SK-N-MC (cell line): ENCODE data around the gene SUMO1.

ENCODE experiments used
- DNase-seq: peaks from one replicate; pipeline ENCODE4 v3.0.0-alpha.2; 2011; ENCODE audit warnings: low read depth, low spot score
- H3K27ac ChIP-seq: fragments of 200-600 bp; sonication (generic); 2 replicates; pipeline ENCODE4 v1.5.1; 2016; ENCODE audit warnings: mixed run types
- H3K36me3 ChIP-seq: fragments of 200-600 bp; sonication (generic); 2 replicates; pipeline ENCODE4 v1.6.1; 2017; ENCODE audit warnings: antibody characterized with exemption, low read length, mixed read lengths; ENCODE audit not compliant: insufficient read depth
- H3K4me3 ChIP-seq: fragments of 200-600 bp; sonication (generic); 2 replicates; pipeline ENCODE4 v1.5.1; 2016
- H3K9ac ChIP-seq: fragments of 200-600 bp; sonication (generic); 2 replicates; pipeline ENCODE4 v1.8.0; 2017; ENCODE audit warnings: mixed run types, mixed read lengths; ENCODE audit not compliant: insufficient read length
- H3K9me3 ChIP-seq: fragments of 200-600 bp; sonication (generic); 2 replicates; pipeline ENCODE4 v1.6.1; 2017; ENCODE audit warnings: low read depth, mild to moderate bottlenecking, antibody characterized with exemption, low read length, moderate library complexity, mixed read lengths
- EZH2 ChIP-seq: fragments of 200-600 bp; sonication (generic); IDR thresholded peaks from one replicate; pipeline ENCODE4 v1.6.1; 2017; ENCODE audit warnings: antibody characterized with exemption
- FOXP2 ChIP-seq: optimal IDR thresholded peaks from 2 replicates; pipeline ENCODE3; 2011; ENCODE audit warnings: mild to moderate bottlenecking, moderate library complexity; ENCODE audit not compliant: insufficient read depth; ENCODE audit errors: extremely low read length, control extremely low read depth
- POLR2AphosphoS5 ChIP-seq: IDR thresholded peaks from 2 replicates; pipeline ENCODE4 v1.6.1; 2012; ENCODE audit warnings: mild to moderate bottlenecking, low read depth, low read length, borderline replicate concordance

The SUMO1 gene

DNA sequence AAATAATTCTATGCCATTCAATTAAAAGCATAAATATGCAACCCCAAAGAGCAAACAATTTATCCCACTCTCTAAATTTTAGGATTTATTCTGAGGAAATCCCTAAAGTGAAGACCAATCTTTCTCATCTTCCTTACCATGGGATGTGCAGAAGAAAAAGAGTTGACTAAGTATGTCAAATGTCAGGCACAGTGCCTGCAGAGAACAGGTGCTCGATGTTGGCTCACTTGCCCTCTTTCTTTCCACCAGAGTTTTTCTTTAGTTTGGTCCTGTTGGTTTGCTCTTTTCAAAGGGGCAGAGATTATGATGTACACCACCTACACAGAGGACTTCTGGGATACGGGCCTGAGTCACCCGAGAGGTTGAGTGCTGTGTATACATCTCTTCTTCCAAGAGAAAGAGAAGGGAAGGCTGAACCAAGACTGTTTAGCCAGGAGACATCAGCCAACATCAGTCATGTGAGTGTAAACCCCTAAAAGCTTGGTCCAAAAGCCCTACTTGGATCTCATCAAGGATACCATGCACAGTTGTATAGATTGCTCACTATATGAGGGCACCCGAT, 51.7 kb downstream of the SUMO1 start:
- no peak for TF ChIP-seq POLR2AphosphoS5
- TF ChIP-seq FOXP2 = no peak
- no peak for TF ChIP-seq EZH2
- no peak overlapping the region for H3K4me3 ChIP-seq
- H3K9me3 ChIP-seq = no peaks in the 10 kb centered on the region
- no peak for DNase-seq
- no peak overlapping the region for H3K9ac ChIP-seq
- no peak overlapping the region for H3K27ac ChIP-seq
- H3K36me3 ChIP-seq = no peaks in the 10 kb centered on the region

DNA sequence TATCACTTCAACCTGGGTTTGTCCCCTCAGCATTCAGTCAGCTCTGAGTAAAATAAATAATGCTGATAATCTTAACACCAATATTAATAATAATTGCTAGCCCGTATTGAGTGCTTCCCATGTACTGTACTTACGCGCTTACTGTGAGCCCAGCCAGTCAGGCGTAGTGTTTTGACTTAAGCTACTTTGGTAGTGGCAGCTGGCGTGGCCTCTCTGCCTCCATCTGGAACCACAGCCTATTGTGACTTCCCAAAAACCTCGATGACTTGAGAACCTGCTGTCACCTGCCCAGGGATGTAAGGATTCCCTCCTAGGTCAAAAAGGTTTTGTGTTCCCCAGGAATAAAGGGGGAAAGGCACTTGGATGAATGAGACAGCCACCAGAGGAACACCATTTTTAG, 53.2 kb downstream of the SUMO1 start:
- no peak for TF ChIP-seq POLR2AphosphoS5
- no peak for TF ChIP-seq FOXP2
- TF ChIP-seq EZH2 = no peak
- no peaks in the 10 kb centered on the region for H3K36me3 ChIP-seq
- H3K4me3 ChIP-seq = no peak overlapping the region
- DNase-seq = no peak
- H3K27ac ChIP-seq = no peak overlapping the region
- H3K9ac ChIP-seq = no peak overlapping the region
- H3K9me3 ChIP-seq = no peaks in the 10 kb centered on the region

DNA sequence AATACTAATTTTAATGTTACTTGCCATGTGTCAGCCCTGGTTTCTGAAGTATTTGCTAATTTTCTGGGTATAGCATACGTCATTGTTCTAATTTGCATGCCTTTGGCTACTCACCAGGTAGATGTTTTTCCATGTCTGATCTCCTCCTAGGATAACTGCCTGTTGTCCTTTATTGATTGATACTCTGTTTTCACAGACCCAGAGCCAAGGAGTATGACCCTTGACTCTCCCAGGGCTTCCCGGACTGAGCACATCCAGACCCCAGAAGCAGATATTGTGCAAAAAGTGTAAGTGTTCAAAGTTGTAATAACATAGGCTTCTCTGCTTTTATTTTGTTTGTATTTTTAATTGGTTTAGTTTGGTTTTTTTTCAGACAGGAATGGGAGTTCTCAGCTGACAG, 53.8 kb downstream of the SUMO1 start:
- TF ChIP-seq EZH2 (no peak), FOXP2 (no peak), POLR2AphosphoS5 (no peak)
- Histone ChIP-seq H3K9ac (no peak overlapping the region), H3K9me3 (no peaks in the 10 kb centered on the region), H3K4me3 (no peak overlapping the region), H3K36me3 (no peaks in the 10 kb centered on the region), H3K27ac (no peak overlapping the region)
- no peak for DNase-seq

DNA sequence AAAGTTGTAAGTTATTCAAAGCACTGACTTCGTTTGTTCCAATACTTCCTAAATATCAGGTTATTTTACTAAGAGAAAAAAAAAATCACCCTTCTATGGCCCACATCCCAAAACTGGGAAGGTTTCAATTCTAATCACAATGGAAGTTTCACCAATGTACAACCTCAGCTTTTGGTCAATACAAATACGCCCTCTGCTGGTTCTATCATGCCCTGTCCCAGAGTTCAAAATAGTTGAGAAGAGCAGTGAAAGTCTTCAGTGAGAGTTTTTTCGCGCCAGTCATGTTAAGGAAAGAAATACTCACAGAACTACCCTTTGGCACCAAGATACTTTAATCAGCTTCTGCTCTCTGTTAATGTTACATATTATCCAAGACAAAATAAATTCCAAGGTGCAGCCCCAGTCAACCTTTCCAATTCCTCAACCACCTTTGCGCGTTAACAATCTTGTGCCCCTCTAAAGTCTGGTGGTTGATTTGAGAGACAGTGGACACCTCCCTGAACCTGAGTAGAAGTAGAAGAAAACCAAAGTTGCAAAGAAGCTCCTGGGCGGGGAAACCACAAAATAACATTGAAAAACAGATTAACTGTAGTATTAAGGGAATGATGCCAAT, 59.9 kb downstream of the SUMO1 start:
- Histone ChIP-seq H3K4me3 (no peak overlapping the region), H3K27ac (no peak overlapping the region), H3K9ac (peak overlapping the region; percentile 7), H3K9me3 (no peaks in the 10 kb centered on the region), H3K36me3 (no peaks in the 10 kb centered on the region)
- DNase-seq = peak; percentile 56
- no peak for TF ChIP-seq POLR2AphosphoS5
- no peak for TF ChIP-seq FOXP2
- TF ChIP-seq EZH2 = no peak

DNA sequence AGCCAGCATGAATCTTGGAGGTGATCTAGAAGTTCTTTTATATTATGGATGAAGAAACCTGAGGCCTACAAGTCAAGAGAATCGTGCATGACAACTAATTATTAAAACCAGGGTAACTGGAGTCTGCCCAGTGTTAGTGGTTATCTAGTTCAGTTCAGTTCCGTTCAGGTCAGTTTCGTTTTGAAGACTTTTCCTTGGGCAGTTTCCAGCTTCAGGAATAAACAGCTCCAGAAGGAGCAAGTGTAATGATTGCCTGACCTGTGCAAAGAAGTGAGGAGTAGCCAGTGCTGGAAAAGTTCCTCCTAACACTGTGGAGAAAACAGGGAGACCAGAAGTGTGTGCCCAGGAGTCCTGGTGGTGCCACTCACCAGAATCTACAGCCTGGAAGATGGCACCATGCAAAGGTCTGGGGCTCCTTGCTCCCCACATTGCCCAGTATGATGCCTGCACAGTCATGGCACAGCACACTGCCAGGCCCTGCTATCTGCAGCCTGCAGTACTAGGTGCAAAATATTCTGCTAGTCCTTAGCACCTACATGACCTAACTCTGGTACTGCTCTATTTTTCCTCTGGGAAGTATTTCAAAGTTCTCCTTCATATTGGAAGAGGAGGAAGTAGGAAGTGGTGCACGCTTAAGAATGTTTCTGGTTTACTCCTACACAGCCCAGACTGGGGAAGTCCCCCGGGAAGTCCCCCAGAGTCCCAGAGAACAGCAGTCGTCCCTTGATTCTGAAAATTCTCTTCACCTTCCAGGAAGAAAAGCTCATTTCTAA, 65.8 kb downstream of the SUMO1 start:
- H3K4me3 ChIP-seq = no peak overlapping the region
- no peak for TF ChIP-seq FOXP2
- no peak for TF ChIP-seq EZH2
- TF ChIP-seq POLR2AphosphoS5 = no peak
- H3K27ac ChIP-seq = no peak overlapping the region
- H3K9ac ChIP-seq = no peak overlapping the region
- no peaks in the 10 kb centered on the region for H3K9me3 ChIP-seq
- no peak for DNase-seq
- no peaks in the 10 kb centered on the region for H3K36me3 ChIP-seq

DNA sequence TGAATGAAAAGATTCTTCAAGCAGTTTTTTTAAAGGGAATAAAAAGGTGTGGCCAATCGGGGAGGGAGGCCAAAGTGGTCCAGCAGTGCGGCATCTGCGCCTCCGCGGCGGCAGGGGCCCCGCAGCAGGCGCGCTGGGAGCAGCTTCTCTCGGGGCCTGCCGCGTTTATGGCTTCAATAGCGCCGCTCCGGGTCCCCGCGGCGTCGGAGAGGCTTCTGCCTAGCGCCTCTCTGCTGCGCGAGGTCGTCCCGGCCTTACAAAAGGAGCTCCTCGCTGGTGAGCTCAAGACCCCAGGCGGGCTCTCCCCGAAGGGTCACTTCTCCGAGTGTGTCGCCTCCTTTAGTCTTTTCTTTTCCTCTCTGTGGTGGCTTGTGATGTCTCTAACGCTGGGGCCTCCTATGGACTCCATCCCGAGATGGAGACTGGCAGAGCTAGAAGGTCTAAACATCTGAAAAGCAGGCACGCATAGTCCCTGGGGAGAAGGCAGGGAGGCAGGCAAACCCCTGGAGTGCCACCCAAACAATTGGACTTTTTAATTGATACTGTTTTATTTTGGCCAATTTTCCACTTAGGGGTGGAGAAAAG, 67.1 kb downstream of the SUMO1 start:
- TF ChIP-seq FOXP2 = no peak
- TF ChIP-seq POLR2AphosphoS5 = no peak
- TF ChIP-seq EZH2 = no peak
- no peak for DNase-seq
- no peak overlapping the region for H3K27ac ChIP-seq
- H3K9me3 ChIP-seq = no peaks in the 10 kb centered on the region
- H3K9ac ChIP-seq = no peak overlapping the region
- no peaks in the 10 kb centered on the region for H3K36me3 ChIP-seq
- H3K4me3 ChIP-seq = no peak overlapping the region

DNA sequence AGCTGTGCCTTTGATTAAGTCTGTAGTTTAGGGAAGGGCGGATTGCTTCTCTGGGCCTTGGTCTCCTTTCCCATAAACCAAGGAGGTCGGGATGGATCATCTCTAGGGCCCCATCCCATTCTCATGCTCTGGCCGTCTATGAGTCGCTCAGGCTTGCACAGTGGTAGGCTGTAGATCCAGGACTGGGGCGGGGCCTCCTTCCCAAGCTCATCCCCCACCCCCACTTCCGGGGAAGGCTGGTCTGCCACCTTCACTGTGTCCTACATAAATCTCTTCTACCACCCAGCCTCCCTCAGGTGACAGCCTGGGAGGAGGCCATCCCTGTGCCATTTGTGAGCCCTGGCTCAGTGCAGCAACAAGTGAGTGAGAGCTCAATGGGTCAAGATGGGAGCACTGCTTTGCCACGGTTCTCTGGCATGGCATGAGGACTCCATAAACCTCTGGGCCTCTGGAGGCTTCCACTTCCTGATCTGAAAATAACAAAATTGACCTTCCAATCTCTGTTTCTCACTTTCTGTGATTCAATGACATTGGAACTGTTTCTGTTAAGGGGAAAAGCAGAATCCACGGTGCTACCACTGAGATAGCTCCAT, 68.5 kb downstream of the SUMO1 start:
- no peak overlapping the region for H3K9ac ChIP-seq
- TF ChIP-seq POLR2AphosphoS5 = no peak
- TF ChIP-seq FOXP2 = no peak
- no peak for TF ChIP-seq EZH2
- no peak overlapping the region for H3K27ac ChIP-seq
- no peak for DNase-seq
- H3K4me3 ChIP-seq = no peak overlapping the region
- no peaks in the 10 kb centered on the region for H3K36me3 ChIP-seq
- H3K9me3 ChIP-seq = no peaks in the 10 kb centered on the region

DNA sequence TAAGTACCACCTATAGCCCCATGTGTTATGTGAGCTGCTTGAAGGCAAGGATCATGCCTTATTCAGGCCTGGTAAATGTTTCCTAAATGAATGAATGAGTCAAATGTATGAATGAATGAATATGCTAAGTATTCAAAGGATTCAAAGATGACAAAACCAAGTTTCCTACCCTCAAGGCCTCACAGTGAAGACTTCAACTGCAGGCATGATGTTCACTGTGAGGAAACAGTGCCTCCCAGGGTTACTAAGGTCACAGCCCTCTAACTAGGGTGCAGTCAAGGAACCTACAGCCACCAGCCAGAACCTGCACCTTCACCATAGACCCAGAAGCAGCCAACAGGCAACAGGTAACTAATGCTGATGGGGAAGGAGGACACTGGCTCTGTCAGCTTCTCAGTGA, 69.3 kb downstream of the SUMO1 start:
- DNase-seq = no peak
- Histone ChIP-seq H3K4me3 (no peak overlapping the region), H3K27ac (no peak overlapping the region), H3K9me3 (no peaks in the 10 kb centered on the region), H3K9ac (no peak overlapping the region), H3K36me3 (no peaks in the 10 kb centered on the region)
- TF ChIP-seq POLR2AphosphoS5 (no peak), EZH2 (no peak), FOXP2 (no peak)
